Gastrocnemius medialis (tissue), 4 donors: ENCODE results near the gene SLC6A17.

Experiments used
- CTCF ChIP-seq, 5 experiments: fragments of 450-650 bp in 3 of 5; fragments of 200-600 bp in 2 of 5; sonication (generic) in 2 of 5; IDR thresholded peaks in 4 of 5; conservative IDR thresholded peaks in 1 of 5; 1 replicate in 4 of 5; 2 replicates in 1 of 5; pipeline ENCODE4 v1.5.1; 2016 to 2019; ENCODE audit warnings: antibody characterized with exemption in 5 of 5, mild to moderate bottlenecking in 3 of 5, moderate library complexity in 3 of 5
- POLR2A ChIP-seq, 2 donors: fragments of 450-650 bp; IDR thresholded peaks; one replicate each; pipeline ENCODE4 v1.6.1; 2017; ENCODE audit warnings: antibody characterized with exemption in 2 of 2, mild to moderate bottlenecking in 2 of 2, moderate library complexity in 2 of 2

- TF ChIP-seq CTCF (IDR thresholded peaks at IDR 0.05 in 4 of 5, conservative IDR thresholded peaks at IDR 0.05 in 1 of 5) = no peak
- no peak for TF ChIP-seq POLR2A (IDR thresholded peaks at IDR 0.05)
Observed at GRCh38 chr1:110197905-110198629, 47.8 kb downstream of the SLC6A17 start.
